Measurements from ENCODE around the gene CLPTM1L.

Gene CLPTM1L

GRCh38 chr5:1344975-1345838, at the start of gene CLPTM1L:
CLPTM1L (minus strand) TSS chr5:1345099; CDS start chr5:1344841, 258 bp downstream.
- peak; percentile 89 for DNase-seq

GRCh38 chr5:1393571-1394501, 48.9 kb upstream of the CLPTM1L start:
- DNase-seq: no peak

GRCh38 chr5:1392801-1393565, 48.1 kb upstream of the CLPTM1L start:
- no peak for DNase-seq

- DNase-seq: no peak
Observed at GRCh38 chr5:1392261-1392660, 47.4 kb upstream of the CLPTM1L start.

- no peak for DNase-seq
Observed at GRCh38 chr5:1391691-1392090, 46.8 kb upstream of the CLPTM1L start.

- DNase-seq: no peak
Observed at GRCh38 chr5:1390861-1391600, 46.1 kb upstream of the CLPTM1L start.

- DNase-seq: no peak
Observed at GRCh38 chr5:1390333-1390732, 45.4 kb upstream of the CLPTM1L start.

GRCh38 chr5:1388383-1388967, 43.6 kb upstream of the CLPTM1L start:
- no peak for DNase-seq

- DNase-seq: no peak
Observed at GRCh38 chr5:1387876-1388275, 43.0 kb upstream of the CLPTM1L start.

GRCh38 chr5:1387059-1387755, 42.3 kb upstream of the CLPTM1L start:
- DNase-seq: no peak

- peak; percentile 60 for DNase-seq
Observed at GRCh38 chr5:1386274-1386717, 41.4 kb upstream of the CLPTM1L start.

GRCh38 chr5:1385395-1386273, 40.7 kb upstream of the CLPTM1L start:
- peak; percentile 77 for DNase-seq

GRCh38 chr5:1384521-1384920, 39.6 kb upstream of the CLPTM1L start:
- DNase-seq: no peak

- DNase-seq: no peak
Observed at GRCh38 chr5:1383886-1384401, 39.0 kb upstream of the CLPTM1L start.

- DNase-seq: no peak
Observed at GRCh38 chr5:1383344-1383743, 38.4 kb upstream of the CLPTM1L start.

GRCh38 chr5:1382248-1382700, 37.4 kb upstream of the CLPTM1L start:
- DNase-seq: no peak

- DNase-seq: no peak
Observed at GRCh38 chr5:1381370-1382247, 36.7 kb upstream of the CLPTM1L start.

GRCh38 chr5:1380910-1381309, 36.0 kb upstream of the CLPTM1L start:
- no peak for DNase-seq
